Uterus (tissue), 4 donors: ENCODE data around the gene SNTG2. TPM values are rescaled to one million over a fixed set of nuclear protein-coding genes. Genes with fewer than 3 reads are reported as not detected.

Source experiments
- DNase-seq, 2 donors: peaks; one replicate each; pipeline ENCODE4 v3.0.0-alpha.2; 2019 to 2020
- H3K27ac ChIP-seq, 2 donors: fragments of 200-600 bp; sonication (generic); 1 replicate in 1 of 2; 2 replicates in 1 of 2; pipeline ENCODE4 v1.5.1; 2016 to 2018
- H3K27me3 ChIP-seq, 2 donors: fragments of 200-600 bp; sonication (generic); one replicate each; pipeline ENCODE4 v1.5.1; 2018 to 2019; ENCODE audit warnings: control low read depth in 1 of 2
- H3K36me3 ChIP-seq, 2 donors: fragments of 200-600 bp; sonication (generic); one replicate each; pipeline ENCODE4 v1.5.1; 2019; ENCODE audit warnings: control low read depth in 1 of 2
- H3K4me1 ChIP-seq, 2 donors: fragments of 200-600 bp; sonication (generic); one replicate each; pipeline ENCODE4 v1.5.1; 2018 to 2019; ENCODE audit warnings: control low read depth in 1 of 2
- H3K4me3 ChIP-seq, 2 donors: fragments of 200-600 bp; sonication (generic); 1 replicate in 1 of 2; 2 replicates in 1 of 2; pipeline ENCODE4 v1.5.1; 2018 to 2019; ENCODE audit warnings: mild to moderate bottlenecking in 1 of 2
- H3K9me3 ChIP-seq, 2 donors: fragments of 200-600 bp; sonication (generic); one replicate each; pipeline ENCODE4 v1.5.1; 2019; ENCODE audit warnings: control low read depth in 1 of 2
- POLR2A ChIP-seq, 2 donors: fragments of 450-650 bp; IDR thresholded peaks; one replicate each; pipeline ENCODE4 v1.6.1; 2016; ENCODE audit warnings: antibody characterized with exemption in 2 of 2, mild to moderate bottlenecking in 1 of 2, moderate library complexity in 1 of 2
- intact Hi-C: fragments of 100-400 bp; cut with DNase I; formaldehyde crosslinking; loops from one replicate; pipeline ENCODE4 v1.15.1; 2023; ENCODE audit warnings: low total_unique reads
- total RNA-seq, 4 donors: library from RNA; depleted of rRNA in 3 of 4; stranded (reverse); fragments of >200 nt in 3 of 4; gene quantifications; one replicate each; pipeline versions ENCODE4 v1.1.0 to v1.2.4, GENCODE V29; 2014 to 2023
- TF ChIP-seq, protein P1 (sequence below), 4 experiments: fragments of 200-600 bp in 2 of 4; fragments of 450-650 bp in 2 of 4; sonication (generic) in 2 of 4; IDR thresholded peaks; one replicate each; pipeline ENCODE4 v1.5.1; 2016 to 2019; ENCODE audit warnings: antibody characterized with exemption in 4 of 4, mild to moderate bottlenecking in 2 of 4, moderate library complexity in 1 of 4
- donor health status: DM: yes; HTN: yes; CAD: no.

The SNTG2 gene
- total RNA-seq, 4 donors from 2014 or later: 3.2 to 46.2 (median 31.4) TPM

DNA sequence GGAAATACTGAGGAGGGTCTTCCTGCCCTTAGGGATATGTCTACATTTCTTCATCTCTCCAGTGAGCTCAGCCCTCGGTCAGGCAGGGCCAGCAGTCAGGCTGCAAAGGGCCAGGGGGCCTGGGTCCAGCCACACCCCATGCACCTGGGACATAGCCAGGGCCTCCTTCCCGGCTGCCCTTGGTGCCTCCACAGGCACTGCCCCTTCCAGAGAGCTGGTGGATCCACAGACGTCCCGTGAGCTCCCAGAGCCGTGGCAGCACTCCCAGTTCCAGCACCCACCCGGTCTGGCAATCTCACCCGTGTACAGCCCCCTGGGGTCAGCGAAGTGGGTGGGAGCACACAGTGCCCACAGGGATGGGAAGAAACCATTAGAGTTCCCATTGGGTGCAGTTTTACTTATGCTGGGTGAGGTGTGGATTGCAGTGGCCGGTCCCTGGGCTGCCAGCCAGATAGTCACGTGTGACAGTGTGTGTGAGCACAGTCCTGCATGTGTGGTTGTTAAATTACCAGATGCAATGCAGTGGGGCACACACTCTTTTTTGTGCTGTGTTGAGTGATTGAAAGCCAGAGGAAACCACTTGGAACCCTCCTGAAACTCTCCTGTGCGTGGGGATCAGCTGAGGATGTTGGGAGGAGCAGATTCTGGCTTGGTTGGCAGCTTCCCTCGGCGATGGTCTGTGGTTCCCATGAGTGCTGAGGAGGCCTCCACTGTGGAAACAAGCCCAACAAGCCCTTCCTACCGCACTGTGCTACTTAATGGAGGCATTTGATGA, 131.0 kb downstream of the SNTG2 start:
- no peak for DNase-seq
- Histone ChIP-seq H3K4me1 (no peaks in the 10 kb centered on the region), H3K27me3 (no peaks in the 10 kb centered on the region), H3K4me3 (no peak overlapping the region), H3K9me3 (no peaks in the 10 kb centered on the region), H3K36me3 (no peaks in the 10 kb centered on the region), H3K27ac (no peak overlapping the region)
- TF ChIP-seq POLR2A (IDR thresholded peaks at IDR 0.05): no peak
- TF ChIP-seq, protein P1, sequence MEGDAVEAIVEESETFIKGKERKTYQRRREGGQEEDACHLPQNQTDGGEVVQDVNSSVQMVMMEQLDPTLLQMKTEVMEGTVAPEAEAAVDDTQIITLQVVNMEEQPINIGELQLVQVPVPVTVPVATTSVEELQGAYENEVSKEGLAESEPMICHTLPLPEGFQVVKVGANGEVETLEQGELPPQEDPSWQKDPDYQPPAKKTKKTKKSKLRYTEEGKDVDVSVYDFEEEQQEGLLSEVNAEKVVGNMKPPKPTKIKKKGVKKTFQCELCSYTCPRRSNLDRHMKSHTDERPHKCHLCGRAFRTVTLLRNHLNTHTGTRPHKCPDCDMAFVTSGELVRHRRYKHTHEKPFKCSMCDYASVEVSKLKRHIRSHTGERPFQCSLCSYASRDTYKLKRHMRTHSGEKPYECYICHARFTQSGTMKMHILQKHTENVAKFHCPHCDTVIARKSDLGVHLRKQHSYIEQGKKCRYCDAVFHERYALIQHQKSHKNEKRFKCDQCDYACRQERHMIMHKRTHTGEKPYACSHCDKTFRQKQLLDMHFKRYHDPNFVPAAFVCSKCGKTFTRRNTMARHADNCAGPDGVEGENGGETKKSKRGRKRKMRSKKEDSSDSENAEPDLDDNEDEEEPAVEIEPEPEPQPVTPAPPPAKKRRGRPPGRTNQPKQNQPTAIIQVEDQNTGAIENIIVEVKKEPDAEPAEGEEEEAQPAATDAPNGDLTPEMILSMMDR (IDR thresholded peaks at IDR 0.05): no peak
- intact Hi-C loops: no loop called here

DNA sequence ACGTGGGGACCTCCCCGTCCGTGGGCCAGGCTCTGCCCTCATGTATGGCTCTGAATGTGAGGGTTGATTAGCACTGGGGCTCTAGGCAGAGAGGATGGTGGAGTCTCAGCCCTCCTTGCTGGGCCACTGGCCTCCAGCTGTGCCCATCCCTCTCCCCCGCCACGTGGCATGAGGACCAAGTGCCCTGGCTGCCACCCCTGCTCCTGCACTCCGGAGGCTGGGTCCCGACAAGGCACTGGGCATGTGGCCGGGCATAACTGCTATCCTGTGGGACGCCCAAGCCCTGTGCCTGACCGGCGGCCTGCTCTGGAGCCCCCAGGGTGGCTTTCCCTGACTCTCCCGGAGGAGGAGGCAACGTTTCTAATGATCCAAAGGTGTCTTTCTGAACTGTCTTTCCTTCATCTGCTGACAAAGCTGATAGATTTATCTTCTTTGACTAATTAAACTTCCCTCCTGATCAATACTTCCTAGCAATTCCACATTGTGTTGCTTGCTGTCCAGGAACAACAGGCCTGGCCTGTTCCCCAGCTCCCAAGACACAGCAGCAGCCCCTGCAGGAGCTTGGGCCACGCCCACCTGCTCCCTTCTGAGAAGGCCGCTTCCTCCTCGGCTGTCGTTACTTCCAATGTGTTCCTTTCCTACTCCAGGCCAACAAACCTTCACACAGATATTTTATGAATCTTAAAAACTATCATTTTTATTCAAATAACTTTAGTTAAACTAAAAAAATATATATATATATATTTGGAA, 132.0 kb downstream of the SNTG2 start:
- Histone ChIP-seq H3K36me3 (no peaks in the 10 kb centered on the region), H3K27me3 (no peaks in the 10 kb centered on the region), H3K4me3 (no peak overlapping the region), H3K27ac (no peak overlapping the region), H3K9me3 (no peaks in the 10 kb centered on the region), H3K4me1 (no peaks in the 10 kb centered on the region)
- DNase-seq: no peak
- intact Hi-C loops: no loop called here
- TF ChIP-seq, protein P1 (IDR thresholded peaks at IDR 0.05): no peak
- no peak for TF ChIP-seq POLR2A (IDR thresholded peaks at IDR 0.05)

DNA sequence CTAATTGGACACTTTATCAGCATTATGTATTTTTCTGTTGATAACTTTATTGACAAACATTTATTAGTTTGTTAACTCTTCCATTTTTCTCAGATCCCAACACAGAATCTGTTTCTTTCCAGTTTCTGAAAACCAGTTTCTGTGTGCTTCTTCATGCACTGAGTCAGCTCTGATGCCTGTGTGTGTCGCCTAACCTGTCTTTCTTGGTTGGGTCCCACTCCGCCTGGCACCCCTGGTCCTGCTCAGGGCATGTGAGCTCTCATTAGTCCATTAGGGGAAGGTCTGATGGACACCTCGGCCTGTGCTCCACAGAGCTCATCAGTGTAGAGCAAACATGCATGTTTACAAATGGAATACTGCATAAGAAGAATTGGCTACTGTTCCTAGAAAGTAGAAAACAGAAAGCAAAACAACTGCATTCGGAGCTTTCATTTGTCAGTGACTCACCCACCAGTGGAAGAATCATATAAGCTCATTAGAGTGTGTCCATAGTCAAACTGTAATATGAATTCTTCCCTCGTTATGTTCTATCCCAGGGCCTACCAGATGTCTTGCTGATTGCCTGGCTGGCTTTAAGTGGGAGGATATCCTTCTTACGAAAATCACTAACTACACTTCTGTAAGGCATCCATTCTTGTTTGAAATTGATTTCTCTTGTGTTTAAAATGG, 137.7 kb downstream of the SNTG2 start:
- Histone ChIP-seq H3K4me3 (no peak overlapping the region), H3K9me3 (no peaks in the 10 kb centered on the region), H3K27ac (no peak overlapping the region), H3K36me3 (no peaks in the 10 kb centered on the region), H3K4me1 (no peaks in the 10 kb centered on the region), H3K27me3 (no peaks in the 10 kb centered on the region)
- DNase-seq: no peak
- intact Hi-C loops: no loop called here
- TF ChIP-seq, protein P1 (IDR thresholded peaks at IDR 0.05): no peak
- no peak for TF ChIP-seq POLR2A (IDR thresholded peaks at IDR 0.05)

DNA sequence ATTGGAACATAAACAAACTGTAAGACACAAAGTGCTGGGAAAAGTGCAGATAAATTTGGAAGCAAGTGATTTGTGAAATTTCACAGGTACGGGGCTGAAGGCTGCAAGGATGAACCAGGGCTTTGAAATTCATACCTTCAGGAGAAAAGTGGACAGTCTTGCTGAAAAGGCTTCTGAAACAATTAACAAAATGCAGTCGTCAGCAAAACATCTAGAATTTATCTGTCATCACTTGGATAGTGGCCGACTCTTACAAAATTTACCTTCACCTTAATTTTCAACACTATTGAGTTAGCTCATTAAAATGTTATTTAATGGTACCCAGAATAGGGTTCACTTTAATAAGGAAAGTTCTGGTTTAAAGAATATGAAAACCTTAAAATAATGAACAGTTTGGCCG, 138.3 kb downstream of the SNTG2 start:
- no peaks in the 10 kb centered on the region for H3K4me1 ChIP-seq
- H3K4me3 ChIP-seq: no peak overlapping the region
- no peaks in the 10 kb centered on the region for H3K36me3 ChIP-seq
- TF ChIP-seq, protein P1 (IDR thresholded peaks at IDR 0.05): no peak
- TF ChIP-seq POLR2A (IDR thresholded peaks at IDR 0.05): no peak
- no peaks in the 10 kb centered on the region for H3K27me3 ChIP-seq
- no peaks in the 10 kb centered on the region for H3K9me3 ChIP-seq
- intact Hi-C loops: no loop called here
- DNase-seq: no peak
- no peak overlapping the region for H3K27ac ChIP-seq
